ENCODE results near the gene MS4A10.
"Not testable (repeated sequence)": the region's sequence is repeated elsewhere in the genome, so short reads cannot be mapped to it uniquely, and the experiment has no call there.

MS4A10 gene

GRCh38 chr11:60791153-60791933 lies 6.2 kb downstream of the MS4A10 start:
- no peak for DNase-seq

- no peak for DNase-seq
These were observed 7.4 kb downstream of the MS4A10 start for GRCh38 chr11:60792521-60792920.

GRCh38 chr11:60795291-60795690 lies 10.2 kb downstream of the MS4A10 start:
- DNase-seq = no peak

GRCh38 chr11:60797846-60798630 lies 12.9 kb downstream of the MS4A10 start:
- DNase-seq = no peak

GRCh38 chr11:60798631-60799030 lies 13.5 kb downstream of the MS4A10 start:
- DNase-seq = no peak

- no peak for DNase-seq
These were observed 16.1 kb downstream of the MS4A10 start for GRCh38 chr11:60801194-60801593.

- DNase-seq = no peak
These were observed 18.3 kb downstream of the MS4A10 start for GRCh38 chr11:60803273-60803936.

GRCh38 chr11:60809249-60809648 lies 24.1 kb downstream of the MS4A10 start:
- no peak for DNase-seq

GRCh38 chr11:60809691-60810090 lies 24.6 kb downstream of the MS4A10 start:
- no peak for DNase-seq

GRCh38 chr11:60810151-60810550 lies 25.0 kb downstream of the MS4A10 start:
- no peak for DNase-seq

- DNase-seq = no peak
These were observed 25.4 kb downstream of the MS4A10 start for GRCh38 chr11:60810569-60810968.

- DNase-seq = no peak
These were observed 28.2 kb downstream of the MS4A10 start for GRCh38 chr11:60813324-60813723.

GRCh38 chr11:60814112-60814511 lies 29.0 kb downstream of the MS4A10 start:
- no peak for DNase-seq

GRCh38 chr11:60816590-60817157 lies 31.5 kb downstream of the MS4A10 start:
- DNase-seq = no peak

- no peak for DNase-seq
These were observed 32.9 kb downstream of the MS4A10 start for GRCh38 chr11:60818057-60818456.

GRCh38 chr11:60821827-60822599 lies 36.9 kb downstream of the MS4A10 start:
- DNase-seq = no peak

GRCh38 chr11:60823745-60824306 lies 38.7 kb downstream of the MS4A10 start:
- not testable (repeated sequence) for DNase-seq

GRCh38 chr11:60825118-60825517 lies 40.0 kb downstream of the MS4A10 start:
- no peak for DNase-seq

GRCh38 chr11:60825790-60826189 lies 40.7 kb downstream of the MS4A10 start:
- DNase-seq = no peak

- no peak for DNase-seq
These were observed 45.5 kb downstream of the MS4A10 start for GRCh38 chr11:60830478-60831142.

- peak; percentile 82 for DNase-seq
These were observed 46.0 kb downstream of the MS4A10 start for GRCh38 chr11:60831143-60831500.
